HEK293T (cell line): ENCODE measurements around the gene TSPAN18.

Experiments
- CTCF ChIA-PET: fragments of 350-600 bp; formaldehyde crosslinking; extraction: SDS; loops from one replicate; lab custom pipeline; 2021; ENCODE audit warnings: antibody characterized with exemption, inconsistent platforms; lab: Yijun Ruan, JAX
- POLR2A ChIA-PET: fragments of 350-600 bp; formaldehyde crosslinking; extraction: SDS; loops from one replicate; lab custom pipeline; 2020; ENCODE audit warnings: antibody characterized with exemption, inconsistent platforms; lab: Yijun Ruan, JAX
- DNase-seq: peaks from one replicate; pipeline ENCODE4 v3.0.0; 2012; ENCODE audit warnings: mixed read lengths; ENCODE audit errors: extremely low spot score
- ARNT ChIP-seq: fragments of 450-650 bp; IDR thresholded peaks from 2 replicates; pipeline ENCODE4 v1.6.1; 2017; ENCODE audit warnings: mild to moderate bottlenecking
- BHLHE40 ChIP-seq: fragments of 450-650 bp; IDR thresholded peaks from 2 replicates; pipeline ENCODE4 v1.6.1; 2016; ENCODE audit warnings: mild to moderate bottlenecking, moderate library complexity, borderline replicate concordance
- CTBP1 ChIP-seq: fragments of 450-650 bp; IDR thresholded peaks from 2 replicates; pipeline ENCODE4 v1.6.1; 2016; ENCODE audit warnings: borderline replicate concordance
- ELF4 ChIP-seq: fragments of 450-650 bp; IDR thresholded peaks from 2 replicates; pipeline ENCODE4 v1.6.1; 2017; ENCODE audit warnings: antibody characterized with exemption
- FOXA1 ChIP-seq: fragments of 450-650 bp; IDR thresholded peaks from 2 replicates; pipeline ENCODE4 v1.6.1; 2016; ENCODE audit warnings: mild to moderate bottlenecking
- FOXK2 ChIP-seq: fragments of 450-650 bp; IDR thresholded peaks from 2 replicates; pipeline ENCODE4 v1.6.1; 2016; ENCODE audit warnings: mild to moderate bottlenecking
- FOXM1 ChIP-seq: fragments of 450-650 bp; IDR thresholded peaks from 2 replicates; pipeline ENCODE4 v1.6.1; 2017; ENCODE audit warnings: mild to moderate bottlenecking, borderline replicate concordance
- HDGF ChIP-seq: fragments of 450-650 bp; IDR thresholded peaks from 2 replicates; pipeline ENCODE4 v1.6.1; 2017; ENCODE audit warnings: antibody characterized with exemption, borderline replicate concordance
- L3MBTL2 ChIP-seq: fragments of 450-650 bp; conservative IDR thresholded peaks from 2 replicates; pipeline ENCODE4 v1.6.1; 2016; ENCODE audit warnings: mild to moderate bottlenecking
- LEF1 ChIP-seq: fragments of 450-650 bp; IDR thresholded peaks from 2 replicates; pipeline ENCODE4 v1.6.1; 2017; ENCODE audit warnings: mild to moderate bottlenecking, borderline replicate concordance
- NFRKB ChIP-seq: fragments of 450-650 bp; IDR thresholded peaks from 2 replicates; pipeline ENCODE4 v1.6.1; 2016; ENCODE audit warnings: mild to moderate bottlenecking, moderate library complexity
- SP1 ChIP-seq: fragments of 450-650 bp; IDR thresholded peaks from 2 replicates; pipeline ENCODE4 v1.6.1; 2017
- SUZ12 ChIP-seq: fragments of 450-650 bp; IDR thresholded peaks from 2 replicates; pipeline ENCODE4 v1.6.1; 2016; ENCODE audit warnings: mild to moderate bottlenecking
- TARDBP ChIP-seq: fragments of 450-650 bp; IDR thresholded peaks from 2 replicates; pipeline ENCODE4 v1.6.1; 2016
- ZNF384 ChIP-seq: fragments of 450-650 bp; IDR thresholded peaks from 2 replicates; pipeline ENCODE4 v1.6.1; 2016
- TF ChIP-seq, protein P1 (sequence below): fragments of 450-650 bp; IDR thresholded peaks from 2 replicates; pipeline ENCODE4 v1.6.1; 2016

The TSPAN18 gene

DNA sequence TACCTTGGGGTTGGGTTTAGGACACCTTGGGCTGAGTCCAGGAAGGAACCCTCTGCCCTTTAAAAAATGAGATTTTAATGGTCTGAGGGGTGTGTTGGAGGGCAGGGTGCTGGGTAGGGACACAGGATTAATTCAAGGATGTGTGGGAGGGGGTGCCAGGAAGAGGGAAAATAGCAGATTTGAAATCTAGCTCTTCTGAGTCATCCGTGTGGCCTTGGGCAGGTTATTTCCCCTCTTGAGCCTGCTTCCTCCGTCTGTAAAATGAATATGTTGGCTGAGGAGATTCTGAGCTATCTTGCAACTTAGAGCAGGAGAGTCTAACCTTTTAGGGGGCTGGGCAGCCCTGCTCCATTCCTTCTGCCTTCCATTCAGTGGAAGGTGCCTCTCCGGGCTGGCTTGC, 3.0 kb downstream of the TSPAN18 start:
- ChIA-PET POLR2A (no interaction called here), CTCF (no interaction called here)
- TF ChIP-seq LEF1: no peak
- no peak for TF ChIP-seq L3MBTL2
- no peak for TF ChIP-seq FOXM1
- no peak for TF ChIP-seq BHLHE40
- no peak for TF ChIP-seq SUZ12
- TF ChIP-seq HDGF: no peak
- no peak for DNase-seq

DNA sequence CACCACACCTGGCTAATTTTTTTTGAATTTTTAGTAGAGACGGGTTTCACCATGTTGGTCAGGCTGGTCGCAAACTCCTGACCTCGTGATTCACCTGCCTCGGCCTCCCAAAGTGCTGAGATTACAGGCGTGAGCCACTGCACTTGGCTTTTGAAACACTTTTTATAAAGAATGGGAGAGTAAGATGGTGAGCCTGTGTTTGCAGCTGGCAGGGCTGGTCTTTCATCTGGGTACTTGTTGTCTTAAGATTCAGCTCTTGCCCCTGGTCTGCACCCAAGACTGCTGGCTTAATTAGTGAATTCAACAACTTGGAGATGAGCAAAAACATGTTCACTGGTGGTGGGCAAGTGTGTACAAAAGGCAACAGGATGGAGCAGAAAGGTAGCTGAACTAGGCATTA, 4.0 kb downstream of the TSPAN18 start:
- TF ChIP-seq FOXM1: no peak
- TF ChIP-seq, protein P1, sequence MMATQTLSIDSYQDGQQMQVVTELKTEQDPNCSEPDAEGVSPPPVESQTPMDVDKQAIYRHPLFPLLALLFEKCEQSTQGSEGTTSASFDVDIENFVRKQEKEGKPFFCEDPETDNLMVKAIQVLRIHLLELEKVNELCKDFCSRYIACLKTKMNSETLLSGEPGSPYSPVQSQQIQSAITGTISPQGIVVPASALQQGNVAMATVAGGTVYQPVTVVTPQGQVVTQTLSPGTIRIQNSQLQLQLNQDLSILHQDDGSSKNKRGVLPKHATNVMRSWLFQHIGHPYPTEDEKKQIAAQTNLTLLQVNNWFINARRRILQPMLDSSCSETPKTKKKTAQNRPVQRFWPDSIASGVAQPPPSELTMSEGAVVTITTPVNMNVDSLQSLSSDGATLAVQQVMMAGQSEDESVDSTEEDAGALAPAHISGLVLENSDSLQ: no peak
- CTCF ChIA-PET: interaction anchor here (1.1 to 1.2 kb wide), 2 partner anchors 44 to 181 kb away, joined by 3 read pairs; no protein-coding TSS in a partner anchor

DNA sequence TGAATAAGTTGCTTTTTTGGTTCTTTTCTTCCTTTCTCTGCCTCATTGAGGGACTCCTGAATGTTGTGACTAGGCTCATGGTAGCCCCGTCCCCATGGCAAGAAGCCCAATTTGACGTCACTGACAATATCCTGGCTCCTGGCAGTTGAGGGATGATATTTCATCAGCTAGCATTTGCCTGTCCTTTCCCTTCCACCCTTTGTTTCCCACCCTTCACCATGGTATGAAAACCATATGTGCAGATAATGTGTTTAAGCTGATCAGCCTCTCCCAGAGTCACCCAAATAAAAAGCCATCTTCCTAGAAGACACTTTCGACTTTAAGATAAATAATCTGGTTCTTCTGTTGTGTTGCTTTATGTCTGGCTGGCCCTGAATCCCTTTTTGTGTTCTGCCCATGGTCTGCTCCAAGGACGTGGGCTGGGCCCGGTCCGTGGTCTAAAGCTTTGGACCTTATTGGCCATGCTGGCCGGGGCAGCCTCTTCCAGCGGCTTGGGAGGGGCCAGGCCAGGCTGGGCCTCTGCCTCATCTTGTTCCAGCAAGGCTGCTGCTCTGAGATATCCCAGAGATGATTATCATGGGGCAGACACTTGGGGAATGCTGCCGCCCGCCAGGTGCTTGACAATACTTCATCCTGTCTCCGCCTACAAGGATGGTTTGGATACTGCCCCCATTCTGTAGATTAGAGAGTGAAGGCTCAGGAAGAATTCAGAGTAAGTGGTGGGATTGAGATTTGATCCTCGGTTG, 5.1 kb downstream of the TSPAN18 start:
- CTCF ChIA-PET: interaction anchor here (1.2 kb wide), 1 partner anchor 43 kb away, joined by 3 read pairs; no protein-coding TSS in a partner anchor
- no peak for DNase-seq
- POLR2A ChIA-PET: no interaction called here
- TF ChIP-seq SUZ12 (no peak), NFRKB (no peak), CTBP1 (no peak), FOXK2 (no peak), ELF4 (no peak), L3MBTL2 (no peak)

More for the DNA sequence above, 4.0 kb downstream of the TSPAN18 start:
- POLR2A ChIA-PET: no interaction called here
- DNase-seq: no peak

DNA sequence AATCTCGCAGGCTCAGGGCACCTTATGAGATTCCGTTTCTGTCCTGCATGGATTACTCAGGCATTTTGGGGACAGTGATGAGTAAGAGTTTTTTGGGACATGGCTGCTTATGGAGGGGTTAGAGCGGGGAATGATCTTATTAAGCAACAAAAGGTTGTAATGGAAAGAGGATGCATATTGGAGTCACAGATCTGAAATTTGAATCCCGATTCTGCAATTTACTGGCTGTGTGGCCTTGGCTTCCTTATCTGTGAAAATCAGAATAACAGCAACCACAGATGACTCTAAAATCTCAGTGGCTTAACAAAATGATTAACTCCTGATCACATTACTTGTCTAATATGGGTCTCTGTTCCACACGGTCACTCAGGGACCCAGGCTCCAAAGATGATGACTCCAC, 5.8 kb downstream of the TSPAN18 start:
- no peak for DNase-seq
- CTCF ChIA-PET: no interaction called here
- POLR2A ChIA-PET: no interaction called here
- TF ChIP-seq NFRKB (no peak), SP1 (no peak), TARDBP (no peak), SUZ12 (no peak), FOXK2 (no peak), FOXM1 (no peak), L3MBTL2 (no peak), CTBP1 (no peak), ELF4 (no peak), LEF1 (no peak)
- TF ChIP-seq, protein P1: no peak

DNA sequence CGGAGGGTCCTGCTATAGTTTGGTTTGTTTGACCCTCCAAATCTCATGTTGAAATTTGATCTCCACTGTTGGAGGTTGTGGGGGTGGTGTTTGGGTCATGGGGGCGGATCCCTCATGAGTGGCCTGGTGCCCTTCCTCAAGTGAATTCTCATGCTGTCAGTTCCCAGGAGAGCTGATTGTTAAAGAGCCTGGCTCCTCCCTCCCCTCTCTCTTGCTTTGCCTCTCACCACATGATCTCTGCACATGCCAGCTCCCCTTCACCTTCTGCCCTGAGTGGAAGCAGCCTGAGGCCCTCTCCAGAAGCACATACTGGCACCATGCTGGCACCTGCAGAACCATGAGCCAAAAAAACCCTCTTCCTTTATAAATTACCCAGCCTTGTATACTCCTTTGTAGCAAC, 7.1 kb downstream of the TSPAN18 start:
- TF ChIP-seq NFRKB (no peak), SUZ12 (no peak), FOXK2 (no peak), LEF1 (no peak), ZNF384 (no peak), ARNT (no peak), BHLHE40 (no peak), L3MBTL2 (no peak), HDGF (no peak), CTBP1 (no peak), SP1 (no peak)
- TF ChIP-seq, protein P1: no peak
- no peak for DNase-seq
- POLR2A ChIA-PET: no interaction called here
- CTCF ChIA-PET: no interaction called here

DNA sequence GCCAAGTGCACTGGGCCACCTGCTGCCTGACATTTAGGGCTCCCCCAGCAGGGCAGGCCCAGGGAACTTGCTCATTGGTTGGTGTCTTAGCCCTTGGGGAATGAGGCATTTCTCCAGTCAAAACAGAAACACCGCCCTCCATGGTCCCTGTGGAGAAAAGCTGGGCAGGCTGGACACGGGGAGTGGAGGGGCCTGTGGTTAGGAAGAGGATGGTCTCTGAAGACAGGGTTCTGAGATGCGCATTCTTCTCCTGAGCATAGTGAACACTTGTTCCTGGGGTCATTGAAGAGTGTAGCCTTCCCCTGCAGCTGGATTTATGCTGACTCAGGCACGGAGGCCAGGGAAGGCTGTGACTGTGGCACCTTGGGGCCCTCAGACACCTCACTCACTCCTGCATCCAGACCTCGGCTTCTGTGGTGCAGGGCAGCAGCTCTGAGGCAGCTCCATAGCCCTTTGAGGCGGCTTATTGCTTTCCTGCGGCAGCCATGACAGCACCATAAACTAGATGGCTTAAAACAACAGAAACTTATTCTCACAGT, 8.2 kb downstream of the TSPAN18 start:
- no peak for DNase-seq
- TF ChIP-seq ARNT (no peak), HDGF (no peak), FOXA1 (no peak), SP1 (no peak), L3MBTL2 (no peak), ZNF384 (no peak), FOXK2 (no peak), FOXM1 (no peak), ELF4 (no peak), SUZ12 (no peak), TARDBP (no peak), LEF1 (no peak)
- CTCF ChIA-PET: no interaction called here
- POLR2A ChIA-PET: no interaction called here

DNA sequence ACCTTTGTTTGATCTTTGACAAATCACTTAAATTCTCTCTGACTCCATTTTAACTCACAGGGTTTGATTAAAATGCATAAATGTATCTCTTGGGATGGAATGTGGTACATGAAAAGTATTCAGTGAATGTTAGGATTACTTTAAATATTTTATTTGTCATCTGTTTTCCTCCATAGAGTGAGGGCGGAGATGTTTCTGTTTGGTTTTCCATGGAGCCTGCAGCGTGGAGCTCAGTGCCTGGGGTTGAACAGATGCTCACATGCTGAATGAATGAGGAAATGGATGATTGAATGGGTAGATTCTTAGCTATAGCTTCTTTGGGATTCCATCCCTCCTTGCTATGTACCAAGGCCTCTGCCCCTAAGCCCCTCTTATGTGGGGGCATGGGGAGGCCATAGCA, 10.0 kb downstream of the TSPAN18 start:
- ChIA-PET CTCF (no interaction called here), POLR2A (no interaction called here)
- no peak for DNase-seq
- no peak for TF ChIP-seq FOXK2
- no peak for TF ChIP-seq L3MBTL2
- no peak for TF ChIP-seq ARNT
- TF ChIP-seq CTBP1: no peak
